NCI-H1092 (cell line): ENCODE results near the gene NKRF.

Experiments
- DNase-seq: peaks from one replicate; lab custom pipeline; 2025; lab: John Stamatoyannopoulos, UW

Gene NKRF

DNA sequence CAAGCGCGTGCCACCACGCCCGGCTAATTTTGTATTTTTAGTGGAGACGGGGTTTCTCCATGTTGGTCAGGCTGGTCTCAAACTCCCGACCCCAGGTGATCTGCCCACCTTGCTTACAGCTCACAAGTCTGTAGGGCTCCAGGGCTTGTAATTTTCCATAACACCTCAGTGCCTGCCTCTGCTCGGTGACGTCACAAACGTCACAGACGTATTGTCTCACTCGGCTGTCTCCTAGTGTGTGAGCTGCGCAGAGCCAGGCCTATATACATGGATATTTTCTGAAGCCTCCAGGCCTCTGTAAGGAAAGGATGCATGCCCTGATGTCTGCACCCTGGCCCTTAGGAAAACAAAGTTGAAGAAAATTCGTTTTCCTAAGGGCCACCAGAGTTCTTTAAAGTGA, 8.6 kb upstream of the NKRF start:
- DNase-seq, result no peak

DNA sequence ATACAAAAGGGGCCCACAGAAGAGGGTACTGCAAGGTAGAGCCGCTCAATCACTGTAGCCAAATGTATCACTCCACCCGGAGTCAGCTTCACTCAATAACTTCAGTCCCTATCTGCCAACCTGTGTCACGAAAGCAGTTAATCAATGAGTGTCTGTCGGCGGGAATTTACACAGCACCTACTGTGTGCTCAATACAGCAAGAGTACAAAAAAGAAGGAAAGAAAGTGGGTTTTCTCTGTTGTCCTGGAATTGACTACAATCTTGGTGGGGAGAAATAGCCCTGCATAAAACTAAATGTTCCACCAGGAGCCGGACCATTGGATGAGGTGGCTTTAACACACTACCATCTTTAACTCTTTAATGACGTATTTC, 780 bp upstream of the NKRF start:
- DNase-seq, result no peak

GRCh38 chrX:119605464-119606279, 552 bp downstream of the NKRF start:
- DNase-seq, result peak; percentile 38

DNA sequence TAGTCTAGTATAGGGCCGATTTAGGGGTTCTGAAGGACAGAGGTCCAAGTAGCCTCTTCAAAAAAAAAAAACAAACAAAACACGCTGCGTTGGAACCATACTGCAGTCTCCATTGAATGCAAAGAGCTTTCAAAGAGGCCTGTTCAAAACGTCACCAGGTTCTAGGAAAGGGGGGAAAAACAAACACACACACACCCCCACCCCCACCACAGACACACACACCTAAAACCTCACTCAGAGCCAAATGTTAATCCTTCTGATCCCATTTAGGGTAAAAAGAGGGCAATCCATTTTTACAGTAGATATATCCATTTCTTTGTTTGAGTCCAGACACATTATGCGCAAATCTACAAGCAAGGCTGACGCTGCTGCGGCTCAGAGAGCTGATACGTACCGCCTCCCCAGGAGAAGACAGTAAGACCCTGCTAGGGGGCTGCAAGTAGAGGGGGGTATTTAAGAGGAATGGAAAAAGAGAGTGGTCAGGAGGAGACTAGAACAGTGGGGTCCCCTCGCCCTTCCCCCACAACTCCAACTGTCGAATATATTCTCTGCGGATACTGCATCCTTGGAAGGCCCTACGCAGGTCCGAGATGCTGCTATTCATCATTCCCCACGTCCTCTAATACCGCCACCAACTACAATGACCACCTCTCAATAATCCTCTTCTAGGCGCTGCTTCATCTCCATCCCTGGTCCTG, 1.3 kb downstream of the NKRF start:
- DNase-seq, result no peak

GRCh38 chrX:119602701-119603255, 3.4 kb downstream of the NKRF start:
- DNase-seq, result no peak

- no peak for DNase-seq
Observed at GRCh38 chrX:119589810-119590209, 16.4 kb downstream of the NKRF start.

- DNase-seq, result no peak
Observed at GRCh38 chrX:119583431-119584059, 22.7 kb downstream of the NKRF start.

DNA sequence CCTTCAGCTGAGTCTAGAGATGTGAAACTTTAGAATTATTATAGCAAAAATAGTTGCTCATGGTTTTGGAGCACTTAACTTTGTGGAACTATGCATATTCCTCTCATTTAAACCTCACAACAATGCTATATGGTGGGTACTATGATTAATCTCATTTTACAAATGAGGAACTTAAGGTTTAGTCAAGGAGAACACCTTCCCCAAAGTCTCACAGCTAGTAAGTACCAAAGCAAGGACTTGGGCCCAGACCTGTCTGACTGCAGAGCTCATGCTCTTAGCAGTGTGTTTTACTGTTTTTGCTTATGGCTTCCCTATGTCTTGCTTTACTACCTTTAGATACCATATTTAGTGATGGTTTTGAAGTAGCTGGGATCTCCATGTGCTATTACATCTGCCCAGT, 26.8 kb downstream of the NKRF start:
- no peak for DNase-seq

GRCh38 chrX:119574394-119575266, 31.6 kb downstream of the NKRF start, which contains the start of gene UBE2A:
TSS of gene UBE2A (plus strand) at chrX:119574563. CDS start at chrX:119574712, 149 bp downstream.
- DNase-seq, result peak; percentile 62

DNA sequence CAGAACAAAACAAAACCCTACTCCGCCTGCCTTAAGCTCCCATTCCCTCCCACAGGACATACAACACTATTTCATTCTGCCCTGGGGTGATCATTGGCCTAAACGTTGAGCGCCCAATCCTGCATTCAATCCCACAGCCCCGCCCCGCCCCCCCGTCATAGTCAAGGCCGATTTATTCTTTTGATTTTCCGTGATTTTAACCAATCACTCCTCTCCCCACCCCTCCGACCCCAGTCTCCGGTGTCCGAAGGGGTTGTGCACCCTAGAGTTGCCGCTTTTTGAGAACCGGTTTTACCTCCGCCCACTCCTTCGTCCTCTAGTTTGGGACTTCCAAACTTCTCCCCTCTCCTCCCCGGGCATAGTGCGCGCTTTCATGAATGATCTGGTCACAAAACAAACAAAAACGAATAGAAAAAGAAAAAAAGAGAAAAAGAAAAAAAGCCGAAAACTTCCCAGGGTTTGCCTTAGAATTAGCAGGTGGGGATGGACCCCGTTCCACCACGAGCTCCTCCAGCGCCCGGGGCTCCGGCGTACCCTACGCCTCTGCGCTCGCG, 32.3 kb downstream of the NKRF start:
- no peak for DNase-seq

DNA sequence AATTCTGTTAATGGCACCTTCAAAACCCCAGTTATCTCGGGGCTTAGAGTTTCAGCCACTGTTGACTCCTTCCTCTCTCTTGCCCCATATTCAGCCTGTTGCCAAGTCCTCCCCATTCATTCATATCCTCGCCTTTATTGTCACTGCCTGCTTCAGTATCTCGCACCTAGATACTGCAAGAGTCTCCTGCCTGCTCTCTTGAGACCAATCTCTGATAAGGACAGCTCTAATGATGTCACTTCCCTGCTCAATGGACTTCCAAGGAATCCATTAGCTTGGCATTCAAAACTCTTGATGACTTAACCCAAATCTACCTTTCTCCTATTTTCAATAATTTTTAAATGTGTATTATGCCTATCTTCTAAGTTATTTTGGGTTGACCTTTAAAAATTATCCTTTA, 33.0 kb downstream of the NKRF start:
- no peak for DNase-seq

GRCh38 chrX:119570351-119570835, 35.8 kb downstream of the NKRF start:
- no peak for DNase-seq

GRCh38 chrX:119565107-119565663, 41.0 kb downstream of the NKRF start, which contains the start of gene STEEP1:
TSS of gene STEEP1 (minus strand) at chrX:119565409. CDS start at chrX:119565355, 54 bp downstream.
- DNase-seq, result peak; percentile 91

DNA sequence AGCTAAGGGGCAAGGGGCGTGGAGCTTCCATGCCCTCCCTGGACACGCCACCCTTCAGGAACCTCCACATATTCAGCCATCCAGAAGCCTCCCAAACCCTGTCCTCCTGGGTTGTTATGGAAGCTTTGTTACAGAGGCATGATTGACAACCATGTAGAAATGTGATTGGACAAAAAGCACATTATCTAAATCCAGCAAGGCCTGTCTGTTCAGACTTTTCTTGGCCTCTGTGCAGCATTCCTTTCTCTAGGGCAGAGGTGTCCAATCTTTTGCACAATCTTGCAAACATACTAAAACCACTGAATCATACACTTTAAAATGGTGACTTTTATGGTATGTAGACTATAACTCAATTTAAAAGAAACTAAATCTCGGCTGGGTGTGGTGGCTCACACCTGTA, 53.7 kb downstream of the NKRF start:
- no peak for DNase-seq

DNA sequence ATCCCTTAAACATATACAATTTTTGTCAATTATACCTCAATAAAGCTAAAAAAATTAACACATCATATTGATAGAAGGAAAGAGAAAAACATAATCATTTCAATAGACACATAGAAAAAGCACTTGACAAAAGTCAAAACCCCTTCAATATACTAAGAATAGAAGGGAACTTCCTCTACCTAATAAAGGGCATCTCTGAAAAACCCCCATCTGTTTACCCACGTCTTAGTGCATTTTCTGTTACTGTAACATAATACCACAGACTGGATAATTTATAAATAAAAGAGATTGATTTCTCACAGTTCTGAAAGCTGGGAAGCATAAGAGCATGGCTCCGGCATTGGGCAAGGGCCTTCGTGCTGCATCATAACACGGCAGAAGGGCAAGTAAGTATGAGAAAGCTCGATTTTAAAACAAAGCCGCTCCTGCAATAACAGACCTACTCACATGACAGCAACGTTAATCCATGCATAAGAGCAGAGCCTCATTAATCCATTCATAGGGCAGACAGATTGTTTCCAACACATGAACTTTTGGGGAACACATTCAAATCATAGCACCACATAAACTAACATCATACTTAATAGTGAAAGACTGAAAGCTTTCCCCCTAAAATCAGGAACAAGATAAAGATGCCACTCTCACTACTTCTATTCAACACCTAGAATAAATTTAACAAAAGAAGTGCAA, 56.8 kb downstream of the NKRF start:
- no peak for DNase-seq

DNA sequence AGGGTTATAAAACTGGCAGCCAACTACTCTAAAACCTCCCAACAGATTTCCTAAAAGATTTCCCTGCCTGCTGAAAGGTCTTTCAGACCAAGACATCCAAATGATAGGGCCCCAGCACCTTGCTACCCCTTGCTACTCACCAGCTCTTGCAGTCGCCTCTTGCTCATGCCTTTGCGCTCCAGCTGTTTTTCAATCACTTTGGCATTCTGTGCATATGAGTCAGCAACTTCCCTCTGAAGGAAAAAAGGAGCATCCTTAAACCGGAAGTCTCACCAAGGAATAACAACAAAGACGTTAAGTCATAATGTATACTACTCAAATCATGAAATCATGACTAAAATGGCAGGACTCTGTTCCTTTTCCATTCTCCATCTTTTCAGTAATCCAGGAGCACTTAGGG, 65.0 kb downstream of the NKRF start:
- no peak for DNase-seq

DNA sequence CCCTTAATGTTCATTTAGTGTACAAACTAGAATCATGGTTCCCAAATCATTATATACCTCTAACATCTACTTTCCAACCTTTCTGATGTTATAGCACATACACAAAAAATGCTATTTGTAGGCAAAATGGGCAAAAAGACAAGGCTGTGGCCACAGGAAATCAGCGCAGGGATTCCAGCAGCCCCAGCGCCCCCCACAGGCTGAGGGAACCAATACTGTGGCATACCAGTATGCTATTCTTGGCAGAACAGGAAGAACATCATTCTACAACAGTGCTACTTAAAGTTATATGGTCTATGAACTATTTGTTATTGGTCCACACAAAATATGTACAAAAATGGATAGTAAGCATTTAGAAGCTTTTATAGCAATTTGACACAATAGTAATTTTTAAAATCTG, 66.4 kb downstream of the NKRF start:
- DNase-seq, result no peak
